K562 (cell line): Measurements from ENCODE around the gene RNF44. TPM values are rescaled to one million over a fixed set of nuclear protein-coding genes. Genes with fewer than 3 reads are reported as not detected.
A peak's percentile ranks its signal among the peaks of the same experiment; 100 is the strongest.

Experiments used
- ATAC-seq: fragments of 200-7000 bp; cut with Tn5 transposase; 3 replicates; pipeline ENCODE4 v1.9.1; 2020; ENCODE audit warnings: moderate library complexity
- BruUV-seq: library from RNA; stranded (reverse); fragments of 400-500 nt; replicated peaks from 2 replicates; lab custom pipeline; 2021; lab: Mats Ljungman, UMichigan
- CTCF ChIA-PET: fragments of 300-600 bp; formaldehyde crosslinking; extraction: SDS; loops from one replicate; lab custom pipeline; 2021; ENCODE audit warnings: low intra/inter-chr PET ratio; lab: Yijun Ruan, JAX
- POLR2A ChIA-PET: fragments of 300-600, 350-650 bp; sonication (Branson Sonifier 250); formaldehyde crosslinking; extraction: SDS; loops from one replicate; lab custom pipeline; 2021; ENCODE audit warnings: antibody characterized with exemption, inconsistent platforms; lab: Yijun Ruan, JAX
- DNase-seq, 4 experiments: peaks; one replicate each; pipeline versions ENCODE4 v3.0.0 to v3.0.0-alpha.2; 2011 to 2018; ENCODE audit warnings: low spot score in 3 of 4, mixed read lengths in 3 of 4; ENCODE audit errors: extremely low read depth in 1 of 4
- FAIRE-seq: peaks from 2 replicates; lab custom pipeline; 2011; peaks lifted over from hg19 to GRCh38; lab: Jason Lieb, UNC
- H2AFZ ChIP-seq: 2 replicates; pipeline ENCODE4 v1.6.0; 2011; ENCODE audit warnings: low read depth, low read length, control low read depth, inconsistent platforms
- H3K27ac ChIP-seq: fragments of 200-600 bp; 3 replicates; pipeline ENCODE4 v1.8.0; 2011; ENCODE audit warnings: low read depth, mild to moderate bottlenecking, control low read depth, inconsistent platforms, low read length, moderate library complexity, mixed read lengths; ENCODE audit errors: extremely low read depth
- H3K27me3 ChIP-seq, 2 experiments: fragments of 300-600 bp in 1 of 2; 2 replicates in 1 of 2; 3 replicates in 1 of 2; pipeline versions ENCODE4 v1.6.0 to v1.8.0; 2011; ENCODE audit warnings: inconsistent platforms in 2 of 2, low read length in 2 of 2, mild to moderate bottlenecking in 1 of 2, mixed read lengths in 1 of 2, moderate library complexity in 1 of 2; ENCODE audit not compliant: control insufficient read depth in 2 of 2, insufficient read depth in 2 of 2
- H3K36me3 ChIP-seq: fragments of 300-600 bp; 3 replicates; pipeline ENCODE4 v1.8.0; 2011; ENCODE audit warnings: mild to moderate bottlenecking, low read length, inconsistent platforms; ENCODE audit not compliant: control insufficient read depth, insufficient read depth
- H3K4me1 ChIP-seq, 2 experiments: fragments of 200-600 bp in 1 of 2; replicated peaks in 1 of 2; 2 replicates in 1 of 2; 3 replicates in 1 of 2; pipeline versions ENCODE4 v1.5.1 to v1.8.0; 2011; ENCODE audit warnings: inconsistent platforms in 2 of 2, low read length in 2 of 2, mild to moderate bottlenecking in 1 of 2, mixed read lengths in 1 of 2, moderate library complexity in 1 of 2; ENCODE audit not compliant: control insufficient read depth in 2 of 2, insufficient read depth in 2 of 2
- H3K4me2 ChIP-seq: 2 replicates; pipeline ENCODE4 v1.6.1; 2011; ENCODE audit warnings: low read length, control low read depth, inconsistent platforms, mixed read lengths; ENCODE audit not compliant: insufficient read depth
- H3K4me3 ChIP-seq: fragments of 200-600 bp; sonication (generic), shearing (Covaris generic); 2 replicates; pipeline ENCODE4 v1.5.1; 2016; ENCODE audit warnings: control low read depth, inconsistent platforms
- H3K79me2 ChIP-seq: fragments of 200-600 bp; 3 replicates; pipeline ENCODE4 v1.8.0; 2011; ENCODE audit warnings: low read length, inconsistent platforms; ENCODE audit not compliant: control insufficient read depth, insufficient read depth
- H3K9ac ChIP-seq, 2 experiments: 2 replicates each; pipeline versions ENCODE4 v1.6.0 to v1.6.1; 2011; ENCODE audit warnings: low read depth in 2 of 2, low read length in 2 of 2, control low read depth in 1 of 2, inconsistent platforms in 1 of 2, mild to moderate bottlenecking in 1 of 2, mixed read lengths in 1 of 2; ENCODE audit not compliant: insufficient read depth in 1 of 2
- H3K9me1 ChIP-seq: one replicate; pipeline ENCODE4 v1.6.0; 2011; ENCODE audit warnings: inconsistent platforms, mild to moderate bottlenecking, low read length, moderate library complexity; ENCODE audit not compliant: control insufficient read depth, insufficient read depth
- H3K9me3 ChIP-seq: replicated peaks from 2 replicates; pipeline ENCODE4 v1.5.1; 2011; ENCODE audit warnings: low read depth, low read length, inconsistent platforms; ENCODE audit not compliant: control insufficient read depth, insufficient read depth
- H4K20me1 ChIP-seq: replicated peaks from 2 replicates; pipeline ENCODE4 v1.6.1; 2011; ENCODE audit warnings: low read length, inconsistent platforms, mixed read lengths; ENCODE audit not compliant: control insufficient read depth, insufficient read depth
- ATF3 ChIP-seq, 2 experiments: fragments of 450-650 bp in 1 of 2; sonication (generic) in 1 of 2; formaldehyde crosslinking in 1 of 2; IDR thresholded peaks in 1 of 2; conservative IDR thresholded peaks in 1 of 2; 2 replicates each; pipeline versions ENCODE4 v1.6.1 to v1.8.1; 2016 to 2023; ENCODE audit warnings: mild to moderate bottlenecking in 2 of 2, moderate library complexity in 2 of 2, inconsistent platforms in 1 of 2, missing genetic modification reagents in 1 of 2
- E2F1 ChIP-seq: sonication (generic); formaldehyde crosslinking; IDR thresholded peaks from 2 replicates; pipeline ENCODE4 v1.8.1; 2023; ENCODE audit warnings: mild to moderate bottlenecking, missing genetic modification reagents, moderate library complexity
- FOXP1 ChIP-seq: sonication (generic); formaldehyde crosslinking; IDR thresholded peaks from 2 replicates; pipeline ENCODE4 v1.8.0; 2022; ENCODE audit warnings: mild to moderate bottlenecking, missing genetic modification reagents
- HINFP ChIP-seq: fragments of 450-650 bp; conservative IDR thresholded peaks from 2 replicates; pipeline ENCODE4 v1.6.1; 2016; ENCODE audit warnings: missing genetic modification characterization, low read depth, mild to moderate bottlenecking, control low read depth, missing compliant biosample characterization
- KLF13 ChIP-seq: fragments of 450-650 bp; IDR thresholded peaks from 2 replicates; pipeline ENCODE4 v1.6.1; 2016; ENCODE audit warnings: missing genetic modification characterization, low read depth, mild to moderate bottlenecking, missing compliant biosample characterization, moderate library complexity, borderline replicate concordance
- POLR2AphosphoS2 ChIP-seq: IDR thresholded peaks from 2 replicates; pipeline ENCODE4 v1.6.1; 2012; ENCODE audit warnings: low read length, improper control_type of control experiment
- POLR2H ChIP-seq: IDR thresholded peaks from 2 replicates; pipeline ENCODE4 v1.6.1; 2016; ENCODE audit warnings: missing genetic modification characterization, low read depth, mild to moderate bottlenecking, control low read depth, missing compliant biosample characterization, moderate library complexity
- RFX5 ChIP-seq: IDR thresholded peaks from 2 replicates; pipeline ENCODE4 v1.6.1; 2011; ENCODE audit warnings: low read depth, mild to moderate bottlenecking, improper control_type of control experiment, low read length
- SIRT6 ChIP-seq: IDR thresholded peaks from one replicate; pipeline ENCODE4 v1.6.1; 2012; ENCODE audit warnings: low read depth, mild to moderate bottlenecking, control low read depth, inconsistent platforms, low read length, moderate library complexity
- SREBF2 ChIP-seq: sonication (generic); formaldehyde crosslinking; IDR thresholded peaks from 2 replicates; pipeline ENCODE4 v1.4.0; 2020; ENCODE audit warnings: mild to moderate bottlenecking, missing genetic modification reagents
- TEAD4 ChIP-seq, 2 experiments: sonication (generic) in 1 of 2; formaldehyde crosslinking in 1 of 2; IDR thresholded peaks; 2 replicates each; pipeline versions ENCODE4 v1.6.1 to v1.8.0; 2012 to 2022; ENCODE audit warnings: borderline replicate concordance in 1 of 2, inconsistent platforms in 1 of 2, low read length in 1 of 2, mild to moderate bottlenecking in 1 of 2, missing genetic modification reagents in 1 of 2
- ZBTB43 ChIP-seq: sonication (generic); formaldehyde crosslinking; IDR thresholded peaks from 2 replicates; pipeline ENCODE4 v1.8.0; 2023; ENCODE audit warnings: mild to moderate bottlenecking, missing genetic modification reagents
- ZNF354B ChIP-seq: fragments of 250-450 bp; sonication (Bioruptor Pico); IDR thresholded peaks from 2 replicates; pipeline ENCODE4 v1.4.0; 2020
- ZNF444 ChIP-seq: fragments of 250-450 bp; sonication (Bioruptor Pico); IDR thresholded peaks from 2 replicates; pipeline ENCODE4 v1.4.0; 2020; ENCODE audit warnings: mild to moderate bottlenecking, moderate library complexity
- ZNF511 ChIP-seq: sonication (generic); formaldehyde crosslinking; IDR thresholded peaks from 2 replicates; pipeline ENCODE4 v1.8.0; 2022; ENCODE audit warnings: mild to moderate bottlenecking, missing genetic modification reagents
- WGBS: fragments of 100-300 bp; shearing (Covaris generic); methylation state at CpG from one replicate; pipeline ENCODE4 v1.1.6; 2016; ENCODE audit warnings: low coverage, mixed read lengths; ENCODE audit not compliant: insufficient coverage; ENCODE audit errors: missing lambda C conversion rate; 5-methylcytosine and 5-hydroxymethylcytosine counted together
- in situ Hi-C: fragments of 300-500 bp; cut with MboI; formaldehyde crosslinking; loops from 4 replicates; pipeline ENCODE4 v1.15.0; 2018; ENCODE audit warnings: inconsistent platforms, mixed read lengths
- intact Hi-C: fragments of 100-400 bp; cut with micrococcal nuclease; formaldehyde crosslinking; loops from 2 replicates; pipeline ENCODE4 v1.14.2; 2022
- polyA plus RNA-seq, 8 experiments: library from polyadenylated mRNA; depleted of rRNA in 4 of 8; stranded (reverse) in 5 of 8; unstranded in 3 of 8; fragments of >200 nt; fragmentation: Nextera tagmentation in 2 of 8; fragmentation: Illumina TruSeq in 1 of 8; extraction: Ambion mirVana in 2 of 8; extraction: Trizol in 1 of 8; gene quantifications; 2 replicates each; pipeline versions ENCODE4 v1.2.1 to v1.2.3, GENCODE V29; 2011 to 2014; ENCODE audit warnings: inconsistent platforms in 1 of 8, missing spikeins in 1 of 8
- total RNA-seq, 7 experiments: library from RNA; depleted of rRNA in 6 of 7; stranded (reverse); fragments of >200 nt in 6 of 7; fragmentation: Illumina TruSeq in 2 of 7; extraction: Trizol in 2 of 7; gene quantifications; 2 replicates each; pipeline versions ENCODE4 v1.2.1 to v1.2.3, GENCODE V29; 2011 to 2021; ENCODE audit warnings: low replicate concordance in 1 of 7

The RNF44 gene
- total and polyA plus RNA-seq, 9 of the 15 experiments (the other 6 are each of a cell fraction or from before 2014, with no cell fraction given) = 1.6 to 82.6 (median 7.4) TPM

GRCh38 chr5:176583076-176583475 is 45.9 kb upstream of the RNF44 start (continued):
- TF ChIP-seq E2F1 = no peak
- peak; percentile 37; the same call in 1 of the 2 replicates for TF ChIP-seq ATF3 (IDR thresholded peaks at IDR 0.05)
- TF ChIP-seq ATF3 (CRISPR knock-in tag; conservative IDR thresholded peaks at IDR 0.05) = no peak
- no peak for TF ChIP-seq RFX5
- TF ChIP-seq ZNF354B (CRISPR knock-in tag) = no peak
- TF ChIP-seq FOXP1 (CRISPR knock-in tag) = no peak
- TF ChIP-seq TEAD4 (IDR thresholded peaks at IDR 0.05; ENCODE audit: low read length) = no peak
- TF ChIP-seq TEAD4 (CRISPR knock-in tag; IDR thresholded peaks at IDR 0.05; ENCODE audit: borderline replicate concordance) = no peak
- TF ChIP-seq, all 486 proteins: peak for 4

GRCh38 chr5:176581361-176581760 is 44.2 kb upstream of the RNF44 start:
- Histone ChIP-seq H2AFZ (no peak overlapping the region), H3K27ac (no peak overlapping the region), H3K27me3 (peaks cover 9 to 38% of the 10 kb centered on the region in 2 experiments; a peak in 4 of 5 replicates), H3K9ac (no peak overlapping the region), H3K79me2 (no peaks in the 10 kb centered on the region), H3K4me3 (no peak overlapping the region), H3K36me3 (no peaks in the 10 kb centered on the region), H3K9me3 (peaks cover 10% of the 10 kb centered on the region), H3K4me1 (peaks cover 0 to 26% of the 10 kb centered on the region in 2 experiments; a peak in 3 of 5 replicates), H3K9me1 (no peaks in the 10 kb centered on the region), H4K20me1 (no peaks in the 10 kb centered on the region), H3K4me2 (no peak overlapping the region)
- intact Hi-C loops (no loop called here), in situ Hi-C loops (loop anchor here (25.0 kb wide), 1 partner anchor 844 kb away; no protein-coding TSS in a partner anchor)
- FAIRE-seq = no peak
- ChIA-PET CTCF (no interaction called here), POLR2A (interaction anchor here (0.6 kb wide), 1 partner anchor 19 kb away, joined by 4 read pairs; no protein-coding TSS in a partner anchor)
- ATAC-seq = no peak
- 16% methylated on average over 12 of the region's 12 CpGs for WGBS
- no TSS peak for BruUV-seq
- DNase-seq = no peak
- no peak for TF ChIP-seq SIRT6
- TF ChIP-seq KLF13 = no peak
- TF ChIP-seq POLR2H (tag) = no peak
- no peak for TF ChIP-seq ZBTB43 (CRISPR knock-in tag)
- TF ChIP-seq POLR2AphosphoS2 = no peak
- TF ChIP-seq SREBF2 (CRISPR knock-in tag) = no peak
- no peak for TF ChIP-seq HINFP (tag)
- no peak for TF ChIP-seq ZNF444 (CRISPR knock-in tag)
- TF ChIP-seq ZNF511 = no peak
